HG03139 (cell line): Measurements from ENCODE around the gene CPEB4.

Experiments used
- ATAC-seq: cut with Tn5 transposase; IDR thresholded peaks from one replicate; pipeline ENCODE4 v1.9.1; 2021; ENCODE audit not compliant: unreplicated experiment

CPEB4 gene

GRCh38 chr5:173971681-173972345 is 83.7 kb downstream of the CPEB4 start:
- no peak for ATAC-seq

- no peak for ATAC-seq
Measured at GRCh38 chr5:173972607-173972924, 84.4 kb downstream of the CPEB4 start.

GRCh38 chr5:173972925-173973615 is 84.9 kb downstream of the CPEB4 start:
- peak; percentile 55 for ATAC-seq

- no peak for ATAC-seq
Measured at GRCh38 chr5:173973616-173973969, 85.4 kb downstream of the CPEB4 start.

- ATAC-seq, result no peak
Measured at GRCh38 chr5:173974688-173975239, 86.6 kb downstream of the CPEB4 start.

- ATAC-seq, result no peak
Measured at GRCh38 chr5:173981185-173981761, 93.1 kb downstream of the CPEB4 start.

GRCh38 chr5:173984218-173984617 is 96.1 kb downstream of the CPEB4 start:
- ATAC-seq, result no peak

GRCh38 chr5:173988554-173989431 is 100.6 kb downstream of the CPEB4 start, which contains the start of gene C5orf47:
C5orf47 (plus strand) TSS chr5:173989170; CDS start chr5:173989264, 94 bp downstream.
- no peak for ATAC-seq

- no peak for ATAC-seq
Measured at GRCh38 chr5:173989432-173990082, 101.4 kb downstream of the CPEB4 start.

- no peak for ATAC-seq
Measured at GRCh38 chr5:173997331-173997730, 109.2 kb downstream of the CPEB4 start.

GRCh38 chr5:173998531-173998930 is 110.4 kb downstream of the CPEB4 start:
- ATAC-seq, result no peak

- no peak for ATAC-seq
Measured at GRCh38 chr5:174000076-174000475, 111.9 kb downstream of the CPEB4 start.

GRCh38 chr5:174003795-174004194 is 115.6 kb downstream of the CPEB4 start:
- ATAC-seq, result no peak

- ATAC-seq, result no peak
Measured at GRCh38 chr5:174008922-174009321, 120.8 kb downstream of the CPEB4 start.

- ATAC-seq, result no peak
Measured at GRCh38 chr5:174010365-174010764, 122.2 kb downstream of the CPEB4 start.

GRCh38 chr5:174011441-174011840 is 123.3 kb downstream of the CPEB4 start:
- ATAC-seq, result no peak
